ENCODE results near the gene RPS27L. TPM values are rescaled to one million over a fixed set of nuclear protein-coding genes. Genes with fewer than 3 reads are reported as not detected.

The RPS27L gene
- total RNA-seq, 1 experiment from 2014 or later: 65.6 TPM

DNA sequence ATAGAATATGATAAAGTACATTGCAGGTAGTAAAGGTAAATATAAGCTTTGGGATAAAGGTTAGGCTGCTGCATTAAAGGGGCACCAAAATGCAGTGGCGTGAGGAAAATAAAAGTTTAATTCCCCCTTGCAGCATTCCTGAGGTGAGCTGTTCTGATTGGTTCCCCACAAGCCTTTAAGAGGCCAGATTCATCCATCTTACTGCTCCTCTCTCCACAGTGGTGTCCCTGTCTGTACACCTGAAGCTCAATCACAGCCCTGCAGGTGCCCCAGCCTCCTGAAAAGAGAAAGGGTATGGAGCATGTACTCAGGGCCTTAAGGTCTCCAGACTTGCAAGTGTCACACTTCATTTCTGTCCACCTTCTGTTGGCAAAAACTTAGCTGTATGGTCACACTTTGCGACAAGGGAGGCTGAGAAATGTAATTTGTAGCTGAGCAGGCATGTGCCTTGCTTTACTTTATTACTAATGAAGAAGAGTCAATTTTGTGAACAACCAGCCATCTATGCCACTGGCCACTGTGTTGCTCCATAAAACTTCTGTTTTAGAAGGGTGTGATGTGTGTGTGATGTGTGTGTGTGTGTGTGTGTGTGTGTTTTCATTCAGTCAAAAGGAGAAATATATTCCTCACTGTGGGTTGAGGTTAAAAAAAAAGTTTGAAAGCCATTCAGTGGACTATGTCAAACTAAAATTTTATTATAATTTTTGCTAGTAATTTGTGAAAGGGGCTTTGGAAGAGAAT, 22.9 kb downstream of the RPS27L start:
- H3K36me3 ChIP-seq (ENCODE audit: insufficient read depth, low read length, poor library complexity, severe bottlenecking): no peaks in the 10 kb centered on the region
- ChIA-PET POLR2A (ENCODE audit: low non-redundant PET) (no interaction called here), CTCF (interaction anchor here (0.7 kb wide), 1 partner anchor 15 kb away, joined by 3 read pairs; no protein-coding TSS in a partner anchor)
- no peaks in the 10 kb centered on the region for H3K9me3 ChIP-seq (ENCODE audit: low read depth, low read length, poor library complexity, severe bottlenecking)
- no peaks in the 10 kb centered on the region for H3K4me1 ChIP-seq (ENCODE audit: insufficient read depth, low read length, poor library complexity, severe bottlenecking)
- no peak for TF ChIP-seq CTCF (conservative IDR thresholded peaks at IDR 0.05; ENCODE audit: low read depth, low read length)
- TF ChIP-seq EZH2 (IDR thresholded peaks at IDR 0.05; ENCODE audit: borderline replicate concordance, low read depth, low read length, poor library complexity, severe bottlenecking): no peak
- no peak for DNase-seq (ENCODE audit: low spot score)
- no peak overlapping the region for H3K4me3 ChIP-seq (ENCODE audit: low read depth, low read length, poor library complexity, severe bottlenecking)
- intact Hi-C loops (cut with micrococcal nuclease; ENCODE audit: unreplicated experiment): no loop called here
- no peak overlapping the region for H3K27ac ChIP-seq (ENCODE audit: low read depth, low read length, poor library complexity, severe bottlenecking)
- no peaks in the 10 kb centered on the region for H3K27me3 ChIP-seq (replicated peaks; ENCODE audit: insufficient read depth, low read depth, low read length, poor library complexity)
- no TSS peak for BruUV-seq (replicated peaks)

- Histone ChIP-seq H3K4me1 (ENCODE audit: insufficient read depth, low read length, poor library complexity, severe bottlenecking) (no peaks in the 10 kb centered on the region), H3K27ac (ENCODE audit: low read depth, low read length, poor library complexity, severe bottlenecking) (no peak overlapping the region), H3K4me3 (ENCODE audit: low read depth, low read length, poor library complexity, severe bottlenecking) (no peak overlapping the region), H3K9me3 (ENCODE audit: low read depth, low read length, poor library complexity, severe bottlenecking) (no peaks in the 10 kb centered on the region), H3K36me3 (ENCODE audit: insufficient read depth, low read length, poor library complexity, severe bottlenecking) (no peaks in the 10 kb centered on the region), H3K27me3 (replicated peaks; ENCODE audit: insufficient read depth, low read depth, low read length, poor library complexity) (no peaks in the 10 kb centered on the region)
- no peak for DNase-seq (ENCODE audit: low spot score)
- CTCF ChIA-PET: no interaction called here
- TF ChIP-seq CTCF (conservative IDR thresholded peaks at IDR 0.05; ENCODE audit: low read depth, low read length) (no peak), EZH2 (IDR thresholded peaks at IDR 0.05; ENCODE audit: borderline replicate concordance, low read depth, low read length, poor library complexity, severe bottlenecking) (no peak)
- intact Hi-C loops (cut with micrococcal nuclease; ENCODE audit: unreplicated experiment): no loop called here
- POLR2A ChIA-PET (ENCODE audit: low non-redundant PET): no interaction called here
- no TSS peak for BruUV-seq (replicated peaks)
Observed at GRCh38 chr15:63133786-63134185, 23.5 kb downstream of the RPS27L start.

DNA sequence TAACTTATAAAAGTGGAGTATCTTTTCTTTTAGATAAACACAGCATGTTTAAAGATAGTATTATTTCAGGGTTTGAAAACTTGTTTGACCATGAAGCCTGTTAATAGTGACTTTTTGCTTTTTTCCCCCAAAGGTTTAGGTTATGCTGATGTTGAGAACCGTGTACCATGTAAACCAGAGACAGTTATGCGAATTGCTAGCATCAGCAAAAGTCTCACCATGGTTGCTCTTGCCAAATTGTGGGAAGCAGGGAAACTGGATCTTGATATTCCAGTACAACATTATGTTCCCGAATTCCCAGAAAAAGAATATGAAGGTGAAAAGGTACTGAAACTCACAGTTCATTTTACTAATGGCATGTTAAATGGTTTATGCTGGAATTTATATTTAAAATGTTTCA, 30.6 kb downstream of the RPS27L start:
- POLR2A ChIA-PET (ENCODE audit: low non-redundant PET): no interaction called here
- TF ChIP-seq EZH2 (IDR thresholded peaks at IDR 0.05; ENCODE audit: borderline replicate concordance, low read depth, low read length, poor library complexity, severe bottlenecking) (no peak), CTCF (conservative IDR thresholded peaks at IDR 0.05; ENCODE audit: low read depth, low read length) (no peak)

More for the DNA sequence above, 30.6 kb downstream of the RPS27L start:
- H3K27ac ChIP-seq (ENCODE audit: low read depth, low read length, poor library complexity, severe bottlenecking): no peak overlapping the region
- no TSS peak for BruUV-seq (replicated peaks)
- no peaks in the 10 kb centered on the region for H3K9me3 ChIP-seq (ENCODE audit: low read depth, low read length, poor library complexity, severe bottlenecking)
- no peak overlapping the region for H3K4me3 ChIP-seq (ENCODE audit: low read depth, low read length, poor library complexity, severe bottlenecking)
- no peak for DNase-seq (ENCODE audit: low spot score)
- CTCF ChIA-PET: no interaction called here
- intact Hi-C loops (cut with micrococcal nuclease; ENCODE audit: unreplicated experiment): no loop called here
- no peaks in the 10 kb centered on the region for H3K36me3 ChIP-seq (ENCODE audit: insufficient read depth, low read length, poor library complexity, severe bottlenecking)
- no peaks in the 10 kb centered on the region for H3K27me3 ChIP-seq (replicated peaks; ENCODE audit: insufficient read depth, low read depth, low read length, poor library complexity)
- H3K4me1 ChIP-seq (ENCODE audit: insufficient read depth, low read length, poor library complexity, severe bottlenecking): no peaks in the 10 kb centered on the region
